Liver (tissue), 3 donors: Measurements from ENCODE around the gene SH3BP2.

Experiments
- EGR1 ChIP-seq, 2 donors: IDR thresholded peaks; 2 replicates each; pipeline ENCODE4 v1.6.1; 2016 to 2018; ENCODE audit warnings: antibody characterized with exemption in 2 of 2, low read depth in 2 of 2
- FOXA1 ChIP-seq: IDR thresholded peaks from 2 replicates; pipeline ENCODE4 v1.6.1; 2016; ENCODE audit warnings: antibody characterized with exemption
- GABPA ChIP-seq, 2 donors: IDR thresholded peaks in 1 of 2; conservative IDR thresholded peaks in 1 of 2; 2 replicates each; pipeline ENCODE4 v1.6.1; 2016; ENCODE audit warnings: antibody characterized with exemption in 2 of 2, mild to moderate bottlenecking in 1 of 2, moderate library complexity in 1 of 2
- RAD21 ChIP-seq, 2 donors: IDR thresholded peaks; 2 replicates each; pipeline ENCODE4 v1.6.1; 2016; ENCODE audit warnings: antibody characterized with exemption in 2 of 2, mild to moderate bottlenecking in 2 of 2
- SP1 ChIP-seq: IDR thresholded peaks from 2 replicates; pipeline ENCODE4 v1.6.1; 2018; ENCODE audit warnings: antibody characterized with exemption, mild to moderate bottlenecking
- TAF1 ChIP-seq: conservative IDR thresholded peaks from 2 replicates; pipeline ENCODE4 v1.6.1; 2016; ENCODE audit warnings: antibody characterized with exemption, mild to moderate bottlenecking
- TF ChIP-seq, protein P1 (sequence below): fragments of 150-350 bp; IDR thresholded peaks from 2 replicates; pipeline ENCODE4 v1.5.1; 2017; ENCODE audit warnings: improper control_type of control experiment, low read depth, low read length; ENCODE audit not compliant: missing input control
- TF ChIP-seq, protein P2 (sequence below): IDR thresholded peaks from 2 replicates; pipeline ENCODE4 v1.6.1; 2016; ENCODE audit warnings: antibody characterized with exemption
- donor health status: healthy.
- donor health status: healthy.

DNA sequence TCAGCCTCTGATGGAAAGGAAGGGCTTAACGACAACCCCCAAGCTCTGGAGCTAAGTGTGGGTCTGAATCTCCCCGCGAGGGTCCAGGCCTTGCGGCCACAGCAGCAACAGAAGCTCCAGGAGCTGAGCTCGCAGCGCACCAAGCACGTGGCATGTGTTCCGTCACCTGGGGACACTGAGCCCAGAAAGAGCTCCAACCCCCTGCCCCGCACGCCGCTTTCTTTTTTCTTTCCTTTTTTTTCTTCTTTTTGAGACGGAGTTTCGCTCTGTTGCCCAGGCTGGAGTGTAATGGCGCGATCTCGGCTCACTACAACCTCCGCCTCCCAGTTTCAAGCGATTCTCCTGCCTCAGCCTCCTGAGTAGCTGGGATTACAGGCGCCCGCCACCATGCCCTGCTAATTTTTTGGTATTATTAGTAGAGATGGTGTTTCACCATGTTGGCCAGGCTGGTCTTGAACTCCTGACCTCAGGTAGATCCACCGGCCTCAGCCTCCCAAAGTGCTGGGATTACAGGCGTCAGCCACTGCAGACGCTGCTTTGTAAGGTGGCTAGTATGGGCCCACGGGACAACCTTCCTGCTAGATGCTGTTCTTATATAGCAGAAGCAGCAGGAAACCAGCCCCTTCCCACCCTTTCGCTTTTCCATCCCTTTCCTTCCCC, 36.1 kb upstream of the SH3BP2 start:
- TF ChIP-seq, protein P1, sequence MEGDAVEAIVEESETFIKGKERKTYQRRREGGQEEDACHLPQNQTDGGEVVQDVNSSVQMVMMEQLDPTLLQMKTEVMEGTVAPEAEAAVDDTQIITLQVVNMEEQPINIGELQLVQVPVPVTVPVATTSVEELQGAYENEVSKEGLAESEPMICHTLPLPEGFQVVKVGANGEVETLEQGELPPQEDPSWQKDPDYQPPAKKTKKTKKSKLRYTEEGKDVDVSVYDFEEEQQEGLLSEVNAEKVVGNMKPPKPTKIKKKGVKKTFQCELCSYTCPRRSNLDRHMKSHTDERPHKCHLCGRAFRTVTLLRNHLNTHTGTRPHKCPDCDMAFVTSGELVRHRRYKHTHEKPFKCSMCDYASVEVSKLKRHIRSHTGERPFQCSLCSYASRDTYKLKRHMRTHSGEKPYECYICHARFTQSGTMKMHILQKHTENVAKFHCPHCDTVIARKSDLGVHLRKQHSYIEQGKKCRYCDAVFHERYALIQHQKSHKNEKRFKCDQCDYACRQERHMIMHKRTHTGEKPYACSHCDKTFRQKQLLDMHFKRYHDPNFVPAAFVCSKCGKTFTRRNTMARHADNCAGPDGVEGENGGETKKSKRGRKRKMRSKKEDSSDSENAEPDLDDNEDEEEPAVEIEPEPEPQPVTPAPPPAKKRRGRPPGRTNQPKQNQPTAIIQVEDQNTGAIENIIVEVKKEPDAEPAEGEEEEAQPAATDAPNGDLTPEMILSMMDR: no peak
- TF ChIP-seq, protein P2, sequence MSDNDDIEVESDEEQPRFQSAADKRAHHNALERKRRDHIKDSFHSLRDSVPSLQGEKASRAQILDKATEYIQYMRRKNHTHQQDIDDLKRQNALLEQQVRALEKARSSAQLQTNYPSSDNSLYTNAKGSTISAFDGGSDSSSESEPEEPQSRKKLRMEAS: no peak
- TF ChIP-seq TAF1: no peak
- TF ChIP-seq EGR1 (IDR thresholded peaks at IDR 0.05; ENCODE audit: low read depth in 2 of 2): no peak
- TF ChIP-seq FOXA1: no peak
- no peak for TF ChIP-seq SP1
- no peak for TF ChIP-seq GABPA (IDR thresholded peaks at IDR 0.05 in 1 of 2, conservative IDR thresholded peaks at IDR 0.05 in 1 of 2)
- no peak for TF ChIP-seq RAD21 (IDR thresholded peaks at IDR 0.05)
